ENCODE measurements around the gene PNPLA2.

DNA sequence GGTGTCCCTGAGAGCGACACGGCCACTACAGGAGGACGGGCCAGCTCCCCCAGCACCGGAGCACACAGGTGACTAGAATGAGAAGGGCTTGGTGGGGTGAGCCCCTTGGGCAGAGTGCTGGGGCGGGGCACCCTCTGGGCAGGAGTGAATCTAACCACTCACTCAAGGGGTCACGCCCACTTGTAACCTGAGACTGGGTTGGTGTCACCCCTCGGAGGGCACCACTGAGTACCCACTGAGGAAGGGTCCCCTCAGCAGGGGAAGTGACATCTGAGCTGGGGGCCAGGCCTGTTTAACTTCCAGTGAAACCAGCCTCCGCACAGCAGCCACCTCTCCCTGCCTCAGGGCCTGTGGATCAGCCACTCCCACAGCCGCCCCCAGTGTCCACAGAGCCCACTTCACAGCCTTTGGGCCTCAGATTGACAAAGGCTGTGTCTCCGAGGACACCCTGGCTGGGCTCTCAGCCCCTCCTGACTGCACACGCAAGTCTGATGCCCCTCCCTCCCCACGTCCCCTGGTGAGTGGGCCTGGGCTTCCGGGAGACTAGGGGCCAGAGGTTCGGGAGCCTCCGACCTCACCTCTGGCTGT lies 47.0 kb upstream of the PNPLA2 start:
- no peak for TF ChIP-seq EZH2 (IDR thresholded peaks at IDR 0.05)
- TF ChIP-seq POLR2AphosphoS5 (IDR thresholded peaks at IDR 0.05; ENCODE audit: borderline replicate concordance, low read depth, low read length): no peak
